ENCODE results near the gene PTPRN2. TPM values are rescaled to one million over a fixed set of nuclear protein-coding genes. Genes with fewer than 3 reads are reported as not detected.
"Not testable (repeated sequence)": the region's sequence is repeated elsewhere in the genome, so short reads cannot be mapped to it uniquely, and the experiment has no call there.

PTPRN2 gene
- total and polyA plus RNA-seq, 4 experiments from 2014 or later = 1.7 to 2.6 (median 1.9) TPM

- H3K27ac ChIP-seq (ENCODE audit: low read depth, low read length); H3K36me3 ChIP-seq (ENCODE audit: insufficient read depth, low read length); H3K4me1 Mint-ChIP-seq; H3K27me3 ChIP-seq (ENCODE audit: insufficient read depth, low read length); H3K9me3 Mint-ChIP-seq; H3K4me3 Mint-ChIP-seq; H3K4me1 ChIP-seq (ENCODE audit: insufficient read depth, low read length); POLR2A ChIA-PET (ENCODE audit: partially characterized antibody); H3K9me3 ChIP-seq (ENCODE audit: control insufficient read depth in 1 of 2, low read length in 2 of 2); H3K36me3 Mint-ChIP-seq; intact Hi-C loops (cut with micrococcal nuclease); DNase-seq; H3K4me3 ChIP-seq (ENCODE audit: low read length in 2 of 2); CTCF ChIA-PET (ENCODE audit: partially characterized antibody): not testable (repeated sequence)
- H3K27me3 Mint-ChIP-seq = peaks cover 2 to 11% of the 10 kb centered on the region in 2 donors
- H3K27ac Mint-ChIP-seq = peak overlapping the region in 1 of 7 donors; percentile 30
Measured at GRCh38 chr7:157592636-157593320, 994.8 kb downstream of the PTPRN2 start.

GRCh38 chr7:157590526-157590925, 997.1 kb downstream of the PTPRN2 start:
- H3K9me3 ChIP-seq (ENCODE audit: control insufficient read depth in 1 of 2, low read length in 2 of 2) = no peaks in the 10 kb centered on the region
- no peak for DNase-seq
- peaks cover under 1 to 8% (median 7%) of the 10 kb centered on the region in 4 donors for H3K4me1 Mint-ChIP-seq
- intact Hi-C loops (cut with micrococcal nuclease) = no loop called here
- H3K27ac ChIP-seq (ENCODE audit: low read depth, low read length) = no peak overlapping the region
- H3K9me3 Mint-ChIP-seq = peaks cover 0 to 2% (median 0%) of the 10 kb centered on the region in 8 donors
- H3K4me3 ChIP-seq (ENCODE audit: low read length in 2 of 2) = no peak overlapping the region
- peaks cover 4% of the 10 kb centered on the region for H3K4me1 ChIP-seq (ENCODE audit: insufficient read depth, low read length)
- ChIA-PET CTCF (ENCODE audit: partially characterized antibody) (no interaction called here), POLR2A (ENCODE audit: partially characterized antibody) (no interaction called here)
- H3K27me3 ChIP-seq (ENCODE audit: insufficient read depth, low read length) = no peaks in the 10 kb centered on the region
- no peaks in the 10 kb centered on the region for H3K36me3 ChIP-seq (ENCODE audit: insufficient read depth, low read length)
- H3K27me3 Mint-ChIP-seq = peaks cover 8 to 11% of the 10 kb centered on the region in 2 donors
- H3K4me3 Mint-ChIP-seq = no peak overlapping the region
- no peak overlapping the region for H3K27ac Mint-ChIP-seq
- H3K36me3 Mint-ChIP-seq = no peaks in the 10 kb centered on the region

- ChIA-PET POLR2A (ENCODE audit: partially characterized antibody) (no interaction called here), CTCF (ENCODE audit: partially characterized antibody) (no interaction called here)
- no peak overlapping the region for H3K27ac ChIP-seq (ENCODE audit: low read depth, low read length)
- peaks cover 2 to 15% (median 10%) of the 10 kb centered on the region in 4 donors for H3K4me1 Mint-ChIP-seq
- H3K4me3 Mint-ChIP-seq = no peak overlapping the region
- H3K36me3 Mint-ChIP-seq = no peaks in the 10 kb centered on the region
- no peak for DNase-seq
- H3K4me3 ChIP-seq (ENCODE audit: low read length in 2 of 2) = no peak overlapping the region
- intact Hi-C loops (cut with micrococcal nuclease) = no loop called here
- no peaks in the 10 kb centered on the region for H3K27me3 ChIP-seq (ENCODE audit: insufficient read depth, low read length)
- H3K9me3 Mint-ChIP-seq = peaks cover 0 to 3% (median 0%) of the 10 kb centered on the region in 8 donors
- peaks cover 11 to 13% of the 10 kb centered on the region in 2 donors for H3K27me3 Mint-ChIP-seq
- no peaks in the 10 kb centered on the region for H3K36me3 ChIP-seq (ENCODE audit: insufficient read depth, low read length)
- H3K4me1 ChIP-seq (ENCODE audit: insufficient read depth, low read length) = peaks cover 9% of the 10 kb centered on the region
- no peaks in the 10 kb centered on the region for H3K9me3 ChIP-seq (ENCODE audit: control insufficient read depth in 1 of 2, low read length in 2 of 2)
- no peak overlapping the region for H3K27ac Mint-ChIP-seq
Measured at GRCh38 chr7:157589680-157590079, 997.9 kb downstream of the PTPRN2 start.

- ChIA-PET CTCF (ENCODE audit: partially characterized antibody) (no interaction called here), POLR2A (ENCODE audit: partially characterized antibody) (no interaction called here)
- Histone ChIP-seq H3K27me3 (ENCODE audit: insufficient read depth, low read length) (no peaks in the 10 kb centered on the region), H3K9me3 (ENCODE audit: control insufficient read depth in 1 of 2, low read length in 2 of 2) (no peaks in the 10 kb centered on the region), H3K36me3 (ENCODE audit: insufficient read depth, low read length) (no peaks in the 10 kb centered on the region), H3K4me1 (ENCODE audit: insufficient read depth, low read length) (peaks cover 9% of the 10 kb centered on the region), H3K27ac (ENCODE audit: low read depth, low read length) (no peak overlapping the region), H3K4me3 (ENCODE audit: low read length in 2 of 2) (no peak overlapping the region)
- intact Hi-C loops (cut with micrococcal nuclease) = no loop called here
- Mint-ChIP-seq H3K36me3 (no peaks in the 10 kb centered on the region), H3K27me3 (peaks cover 18 to 20% of the 10 kb centered on the region in 2 donors), H3K27ac (no peak overlapping the region), H3K4me3 (no peak overlapping the region), H3K4me1 (peaks cover 4 to 22% (median 16%) of the 10 kb centered on the region in 4 donors), H3K9me3 (peaks cover 0 to 3% (median 0%) of the 10 kb centered on the region in 8 donors)
- no peak for DNase-seq
Measured at GRCh38 chr7:157587805-157588560, 999.6 kb downstream of the PTPRN2 start.

DNA sequence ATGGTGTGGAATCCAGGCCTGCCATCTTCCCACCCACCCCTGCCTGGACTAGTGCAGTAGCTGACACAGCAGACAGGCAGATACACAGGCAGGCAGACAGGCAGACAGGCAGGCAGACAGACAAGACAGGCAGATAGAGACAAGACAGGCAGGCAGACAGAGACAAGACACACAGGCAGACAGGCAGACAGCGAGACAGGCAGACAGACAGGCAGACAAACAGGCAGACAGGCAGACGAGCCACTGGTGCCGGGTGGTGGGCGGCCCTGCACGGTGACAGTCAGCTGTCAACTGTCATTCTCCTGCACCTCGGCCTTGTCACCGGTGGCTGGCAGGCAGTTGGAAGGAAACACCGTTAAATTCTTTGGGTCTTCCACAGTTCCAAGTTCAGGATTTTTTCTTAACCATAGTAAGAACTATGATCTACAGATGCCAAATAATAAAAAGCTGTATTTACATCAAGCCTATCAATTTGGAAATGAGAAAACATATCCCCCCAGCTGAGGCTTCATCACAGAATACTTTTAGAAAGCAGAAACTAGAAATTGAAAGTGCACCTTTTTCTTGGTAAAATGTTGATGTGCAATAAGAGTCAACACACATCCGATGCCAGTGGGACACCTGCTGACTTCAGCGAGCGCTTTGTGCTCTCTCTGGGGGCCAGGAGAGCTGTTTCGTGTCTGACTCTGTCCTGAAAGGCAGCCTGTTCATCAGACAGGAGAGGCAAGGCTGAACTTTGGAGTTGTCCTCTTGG, 1000.4 kb downstream of the PTPRN2 start:
- H3K27me3 Mint-ChIP-seq = peaks cover 18 to 21% of the 10 kb centered on the region in 2 donors

DNA sequence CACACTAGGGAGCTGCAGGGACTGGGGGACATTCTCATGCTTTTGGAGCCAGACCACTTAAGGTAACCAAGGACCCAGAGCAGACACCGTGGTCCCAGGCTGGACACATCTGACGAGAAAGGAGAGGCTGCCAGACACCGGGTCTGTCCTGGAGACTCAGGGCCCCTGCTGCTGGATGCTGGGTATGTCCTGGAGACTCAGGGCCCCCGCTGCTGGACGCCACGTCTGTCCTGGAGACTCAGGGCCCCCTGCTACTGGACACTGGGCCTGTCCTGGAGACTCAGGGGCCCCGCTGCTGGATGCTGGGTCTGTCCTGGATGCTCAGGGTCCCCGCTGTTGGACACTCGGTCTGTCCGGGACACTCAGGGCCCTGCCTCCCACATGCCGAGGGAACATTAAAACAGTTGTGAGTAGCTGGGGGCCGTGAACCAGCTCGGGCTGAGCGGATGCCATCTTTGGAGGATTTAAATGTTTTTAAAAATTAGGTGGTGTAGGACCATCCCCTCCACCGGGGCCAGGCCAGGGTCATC, 1001.1 kb downstream of the PTPRN2 start:
- Histone ChIP-seq H3K4me3 (ENCODE audit: low read length in 2 of 2) (no peak overlapping the region), H3K27ac (ENCODE audit: low read depth, low read length) (no peak overlapping the region), H3K4me1 (ENCODE audit: insufficient read depth, low read length) (peaks cover 9% of the 10 kb centered on the region), H3K27me3 (ENCODE audit: insufficient read depth, low read length) (no peaks in the 10 kb centered on the region), H3K9me3 (ENCODE audit: control insufficient read depth in 1 of 2, low read length in 2 of 2) (no peaks in the 10 kb centered on the region), H3K36me3 (ENCODE audit: insufficient read depth, low read length) (no peaks in the 10 kb centered on the region)
- H3K36me3 Mint-ChIP-seq = no peaks in the 10 kb centered on the region
- peaks cover 4 to 22% (median 16%) of the 10 kb centered on the region in 4 donors for H3K4me1 Mint-ChIP-seq
- POLR2A ChIA-PET (ENCODE audit: partially characterized antibody) = no interaction called here
- CTCF ChIA-PET (ENCODE audit: partially characterized antibody) = no interaction called here
- intact Hi-C loops (cut with micrococcal nuclease) = no loop called here
- H3K4me3 Mint-ChIP-seq = peak overlapping the region in 2 of 8 donors; percentile 12 to 42
- no peak overlapping the region for H3K27ac Mint-ChIP-seq
- peaks cover 0 to 3% (median 0%) of the 10 kb centered on the region in 8 donors for H3K9me3 Mint-ChIP-seq
- H3K27me3 Mint-ChIP-seq = peaks cover 18 to 20% of the 10 kb centered on the region in 2 donors
- no peak for DNase-seq

More for the DNA sequence above, 1000.4 kb downstream of the PTPRN2 start:
- Mint-ChIP-seq H3K4me3 (peak overlapping the region in 1 of 8 donors; percentile 8), H3K4me1 (peaks cover 4 to 22% (median 16%) of the 10 kb centered on the region in 4 donors), H3K27ac (peak overlapping the region in 2 of 7 donors; percentile 17 to 19), H3K36me3 (no peaks in the 10 kb centered on the region), H3K9me3 (peaks cover 0 to 3% (median 0%) of the 10 kb centered on the region in 8 donors)
- DNase-seq = no peak
- H3K4me3 ChIP-seq (ENCODE audit: low read length in 2 of 2) = no peak overlapping the region
- no peaks in the 10 kb centered on the region for H3K36me3 ChIP-seq (ENCODE audit: insufficient read depth, low read length)
- no peaks in the 10 kb centered on the region for H3K27me3 ChIP-seq (ENCODE audit: insufficient read depth, low read length)
- H3K9me3 ChIP-seq (ENCODE audit: control insufficient read depth in 1 of 2, low read length in 2 of 2) = no peaks in the 10 kb centered on the region
- H3K27ac ChIP-seq (ENCODE audit: low read depth, low read length) = no peak overlapping the region
- intact Hi-C loops (cut with micrococcal nuclease) = no loop called here
- peaks cover 9% of the 10 kb centered on the region for H3K4me1 ChIP-seq (ENCODE audit: insufficient read depth, low read length)
- ChIA-PET CTCF (ENCODE audit: partially characterized antibody) (no interaction called here), POLR2A (ENCODE audit: partially characterized antibody) (no interaction called here)

Measured in CD4-positive, alpha-beta memory T cell (primary cell).